Inferior parietal cortex (tissue), 1 donor: ENCODE data around the gene GDA.
"Not testable (repeated sequence)": the region's sequence is repeated elsewhere in the genome, so short reads cannot be mapped to it uniquely, and the experiment has no call there.

Experiments
- DNase-seq: peaks from one replicate; pipeline ENCODE4 v3.0.0-alpha.2; 2016; ENCODE audit errors: extremely low spot score

GDA gene

GRCh38 chr9:72207278-72207677, 58.0 kb downstream of the GDA start:
- no peak for DNase-seq

- no peak for DNase-seq
Observed at GRCh38 chr9:72210522-72210921, 61.3 kb downstream of the GDA start.

- DNase-seq = no peak
Observed at GRCh38 chr9:72211047-72211446, 61.8 kb downstream of the GDA start.

- no peak for DNase-seq
Observed at GRCh38 chr9:72213906-72214305, 64.7 kb downstream of the GDA start.

- DNase-seq = no peak
Observed at GRCh38 chr9:72217306-72217842, 68.1 kb downstream of the GDA start.

- no peak for DNase-seq
Observed at GRCh38 chr9:72220589-72220988, 71.3 kb downstream of the GDA start.

- DNase-seq = no peak
Observed at GRCh38 chr9:72226146-72226812, 77.0 kb downstream of the GDA start.

GRCh38 chr9:72228282-72228681, 79.0 kb downstream of the GDA start:
- DNase-seq = no peak

GRCh38 chr9:72232778-72233177, 83.5 kb downstream of the GDA start:
- no peak for DNase-seq

- no peak for DNase-seq
Observed at GRCh38 chr9:72247549-72247948, 98.3 kb downstream of the GDA start.

GRCh38 chr9:72251589-72251988, 102.3 kb downstream of the GDA start:
- DNase-seq = no peak

GRCh38 chr9:72254901-72255545, 105.8 kb downstream of the GDA start:
- no peak for DNase-seq

- DNase-seq = no peak
Observed at GRCh38 chr9:72255569-72255968, 106.3 kb downstream of the GDA start.

- DNase-seq = no peak
Observed at GRCh38 chr9:72256931-72257330, 107.7 kb downstream of the GDA start.

- DNase-seq = no peak
Observed at GRCh38 chr9:72257814-72258213, 108.6 kb downstream of the GDA start.

GRCh38 chr9:72262063-72262462, 112.8 kb downstream of the GDA start:
- DNase-seq = no peak

GRCh38 chr9:72263572-72263971, 114.3 kb downstream of the GDA start:
- no peak for DNase-seq

GRCh38 chr9:72268961-72269360, 119.7 kb downstream of the GDA start:
- no peak for DNase-seq

GRCh38 chr9:72270359-72270758, 121.1 kb downstream of the GDA start:
- not testable (repeated sequence) for DNase-seq

- DNase-seq = peak; percentile 91
Observed at GRCh38 chr9:72271613-72272478, 122.6 kb downstream of the GDA start.

GRCh38 chr9:72274441-72274840, 125.2 kb downstream of the GDA start:
- no peak for DNase-seq

GRCh38 chr9:72274916-72275315, 125.7 kb downstream of the GDA start:
- DNase-seq = no peak
